ENCODE measurements around the gene CYSRT1.

Gene CYSRT1

DNA sequence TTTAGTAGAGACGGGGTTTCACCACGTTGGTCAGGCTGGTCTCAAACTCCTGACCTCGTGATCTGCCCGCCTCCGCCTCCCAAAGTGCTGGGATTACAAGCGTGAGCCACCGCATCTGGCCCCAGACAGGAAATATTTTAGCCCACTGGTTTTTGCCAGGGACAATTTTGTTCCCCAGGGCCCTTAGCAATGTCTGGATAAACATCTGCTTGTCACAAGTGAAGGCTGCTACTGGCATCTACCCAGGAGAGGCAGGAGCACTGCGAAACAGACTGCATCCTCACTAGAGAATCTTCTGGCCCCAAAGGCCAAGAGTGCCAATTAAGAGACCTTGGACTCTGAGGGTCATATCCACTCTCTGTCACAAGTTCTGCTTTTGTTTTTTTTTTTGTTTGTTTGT, 22.0 kb upstream of the CYSRT1 start:
- no peaks in the 10 kb centered on the region for H3K9me3 ChIP-seq
- H3K36me3 ChIP-seq, result no peaks in the 10 kb centered on the region
- peaks cover 9% of the 10 kb centered on the region for H3K4me1 ChIP-seq
- TF ChIP-seq, protein P1, sequence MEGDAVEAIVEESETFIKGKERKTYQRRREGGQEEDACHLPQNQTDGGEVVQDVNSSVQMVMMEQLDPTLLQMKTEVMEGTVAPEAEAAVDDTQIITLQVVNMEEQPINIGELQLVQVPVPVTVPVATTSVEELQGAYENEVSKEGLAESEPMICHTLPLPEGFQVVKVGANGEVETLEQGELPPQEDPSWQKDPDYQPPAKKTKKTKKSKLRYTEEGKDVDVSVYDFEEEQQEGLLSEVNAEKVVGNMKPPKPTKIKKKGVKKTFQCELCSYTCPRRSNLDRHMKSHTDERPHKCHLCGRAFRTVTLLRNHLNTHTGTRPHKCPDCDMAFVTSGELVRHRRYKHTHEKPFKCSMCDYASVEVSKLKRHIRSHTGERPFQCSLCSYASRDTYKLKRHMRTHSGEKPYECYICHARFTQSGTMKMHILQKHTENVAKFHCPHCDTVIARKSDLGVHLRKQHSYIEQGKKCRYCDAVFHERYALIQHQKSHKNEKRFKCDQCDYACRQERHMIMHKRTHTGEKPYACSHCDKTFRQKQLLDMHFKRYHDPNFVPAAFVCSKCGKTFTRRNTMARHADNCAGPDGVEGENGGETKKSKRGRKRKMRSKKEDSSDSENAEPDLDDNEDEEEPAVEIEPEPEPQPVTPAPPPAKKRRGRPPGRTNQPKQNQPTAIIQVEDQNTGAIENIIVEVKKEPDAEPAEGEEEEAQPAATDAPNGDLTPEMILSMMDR (IDR thresholded peaks at IDR 0.05; ENCODE audit: low read depth, low read length), result no peak
- no peaks in the 10 kb centered on the region for H3K27me3 ChIP-seq
- DNase-seq, result peak; percentile 80
- H3K4me3 ChIP-seq (ENCODE audit: low read depth, low read length), result no peak overlapping the region

DNA sequence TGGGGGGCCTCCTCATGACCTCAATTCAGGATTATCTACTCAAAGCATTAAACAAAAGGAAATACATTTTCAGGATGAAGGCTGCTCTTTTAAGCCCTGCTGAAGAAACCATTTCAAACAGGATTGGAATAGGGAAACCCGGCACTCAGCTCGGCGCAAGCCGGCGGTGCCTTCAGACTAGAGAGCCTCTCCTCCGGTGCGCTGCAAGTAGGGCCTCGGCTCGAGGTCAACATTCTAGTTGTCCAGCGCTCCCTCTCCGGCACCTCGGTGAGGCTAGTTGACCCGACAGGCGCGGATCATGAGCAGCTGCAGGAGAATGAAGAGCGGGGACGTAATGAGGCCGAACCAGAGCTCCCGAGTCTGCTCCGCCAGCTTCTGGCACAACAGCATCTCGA, 20.2 kb upstream of the CYSRT1 start:
- peaks cover 6% of the 10 kb centered on the region for H3K4me1 ChIP-seq

DNA sequence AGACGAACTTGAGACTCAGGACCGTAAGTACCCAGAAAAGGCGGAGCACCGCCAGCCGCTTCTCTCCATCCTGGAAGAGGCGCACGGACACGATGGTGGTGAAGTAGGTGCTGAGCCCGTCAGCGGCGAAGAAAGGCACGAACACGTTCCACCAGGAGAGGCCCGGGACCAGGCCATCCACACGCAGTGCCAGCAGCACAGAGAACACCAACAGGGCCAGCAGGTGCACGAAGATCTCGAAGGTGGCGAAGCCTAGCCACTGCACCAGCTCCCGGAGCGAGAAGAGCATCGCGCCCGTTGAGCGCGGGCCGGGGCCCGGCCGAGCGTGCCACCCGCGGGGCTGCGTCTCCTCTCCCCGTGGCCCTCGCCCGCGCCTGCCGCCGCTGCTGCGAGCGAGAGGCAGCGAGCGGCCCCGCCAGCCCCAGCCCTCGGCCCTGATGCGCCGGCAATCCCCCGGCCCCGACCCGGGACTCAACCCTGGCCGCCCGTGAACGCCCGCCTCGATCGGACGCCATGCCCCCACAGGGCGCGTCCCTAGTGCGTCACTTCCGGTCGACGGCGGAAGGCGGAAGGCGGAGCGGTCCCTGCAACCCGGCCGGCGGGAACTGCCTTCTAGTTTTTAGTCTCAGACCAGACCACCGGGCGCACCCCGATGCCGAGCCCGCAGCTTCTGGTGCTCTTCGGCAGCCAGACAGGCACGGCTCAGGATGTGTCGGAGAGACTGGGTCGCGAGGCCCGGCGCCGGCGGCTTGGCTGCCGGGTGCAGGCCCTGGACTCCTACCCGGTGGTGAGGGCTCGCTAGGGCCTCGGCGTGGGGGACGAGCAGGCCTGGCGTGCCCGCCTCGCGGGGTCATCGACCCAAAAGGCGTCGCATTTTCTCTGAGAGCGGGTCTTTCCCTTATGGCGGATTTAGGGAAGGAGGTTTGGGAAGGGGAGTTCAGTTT, 19.6 kb upstream of the CYSRT1 start, which contains the start of the genes NDOR1 and TMEM203:
NDOR1 (plus strand) TSS at position 575 of the 944 bp plus-strand sequence; CDS start at position 653, 78 bp downstream.
TMEM203 (minus strand) TSS at position 523 of the 944 bp plus-strand sequence; CDS start at position 289, 234 bp downstream.
- Histone ChIP-seq H3K4me3 (ENCODE audit: low read depth, low read length) (peak within 1 kb of the TSS; percentile 98), H3K36me3 (no peaks in the 10 kb centered on the region), H3K9me3 (no peaks in the 10 kb centered on the region), H3K27me3 (no peaks in the 10 kb centered on the region), H3K4me1 (peaks cover 6% of the 10 kb centered on the region)
- DNase-seq, result peak; percentile 94
- TF ChIP-seq, protein P1 (IDR thresholded peaks at IDR 0.05; ENCODE audit: low read depth, low read length), result no peak

More for the DNA sequence above, 20.2 kb upstream of the CYSRT1 start:
- peak overlapping the region; percentile 98 for H3K4me3 ChIP-seq (ENCODE audit: low read depth, low read length)
- H3K36me3 ChIP-seq, result no peaks in the 10 kb centered on the region
- H3K9me3 ChIP-seq, result no peaks in the 10 kb centered on the region
- DNase-seq, result no peak
- TF ChIP-seq, protein P1 (IDR thresholded peaks at IDR 0.05; ENCODE audit: low read depth, low read length), result no peak
- H3K27me3 ChIP-seq, result no peaks in the 10 kb centered on the region

DNA sequence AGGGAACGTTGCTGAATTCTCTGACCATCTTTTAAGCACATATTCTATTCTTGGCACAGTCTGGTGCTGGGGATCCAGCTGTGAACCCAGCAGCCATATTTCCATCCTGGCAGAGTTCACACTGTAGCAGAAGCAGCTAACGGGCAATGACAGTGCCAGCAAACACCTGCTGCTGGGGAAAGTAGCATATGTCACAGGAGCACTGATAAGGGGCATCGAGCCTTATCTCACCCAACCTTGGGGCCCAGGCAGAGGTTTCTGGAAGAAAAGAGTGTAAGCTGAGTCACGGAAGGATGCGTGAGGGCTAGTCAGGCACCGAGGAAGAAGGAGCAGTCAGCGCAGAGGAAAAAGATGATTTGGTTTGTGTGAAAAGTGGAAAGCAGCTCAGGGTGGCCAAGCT, 18.4 kb upstream of the CYSRT1 start:
- TF ChIP-seq, protein P1 (IDR thresholded peaks at IDR 0.05; ENCODE audit: low read depth, low read length), result no peak
- Histone ChIP-seq H3K4me3 (ENCODE audit: low read depth, low read length) (peak overlapping the region; percentile 98), H3K4me1 (peaks cover 4% of the 10 kb centered on the region), H3K9me3 (no peaks in the 10 kb centered on the region), H3K36me3 (no peaks in the 10 kb centered on the region), H3K27me3 (no peaks in the 10 kb centered on the region)
- DNase-seq, result no peak

DNA sequence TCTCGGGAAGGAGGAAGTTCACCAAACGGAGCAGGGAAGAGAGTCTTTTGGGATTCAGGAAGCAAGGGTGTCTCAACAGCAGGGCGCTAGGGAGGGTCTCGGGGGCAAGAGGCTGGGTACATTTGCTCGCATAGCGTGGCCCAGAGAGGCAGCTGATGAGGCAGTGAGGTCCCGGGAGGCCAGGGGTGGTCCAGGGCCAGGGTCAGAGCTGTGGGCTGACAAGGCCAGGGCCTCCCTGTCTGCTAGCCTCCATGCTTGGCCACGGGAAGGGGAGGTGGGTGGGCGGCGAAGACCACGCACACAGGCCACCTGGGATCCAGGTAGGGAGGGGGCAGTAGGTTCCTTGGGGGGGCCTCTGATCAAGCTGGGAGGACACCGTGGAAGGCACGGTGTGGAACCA, 13.4 kb upstream of the CYSRT1 start:
- DNase-seq, result no peak
- H3K9me3 ChIP-seq, result no peaks in the 10 kb centered on the region
- H3K27me3 ChIP-seq, result no peaks in the 10 kb centered on the region
- TF ChIP-seq, protein P1 (IDR thresholded peaks at IDR 0.05; ENCODE audit: low read depth, low read length), result no peak
- H3K4me3 ChIP-seq (ENCODE audit: low read depth, low read length), result no peak overlapping the region
- H3K36me3 ChIP-seq, result no peaks in the 10 kb centered on the region
- no peaks in the 10 kb centered on the region; the same call in 1 of the 2 replicates for H3K4me1 ChIP-seq

DNA sequence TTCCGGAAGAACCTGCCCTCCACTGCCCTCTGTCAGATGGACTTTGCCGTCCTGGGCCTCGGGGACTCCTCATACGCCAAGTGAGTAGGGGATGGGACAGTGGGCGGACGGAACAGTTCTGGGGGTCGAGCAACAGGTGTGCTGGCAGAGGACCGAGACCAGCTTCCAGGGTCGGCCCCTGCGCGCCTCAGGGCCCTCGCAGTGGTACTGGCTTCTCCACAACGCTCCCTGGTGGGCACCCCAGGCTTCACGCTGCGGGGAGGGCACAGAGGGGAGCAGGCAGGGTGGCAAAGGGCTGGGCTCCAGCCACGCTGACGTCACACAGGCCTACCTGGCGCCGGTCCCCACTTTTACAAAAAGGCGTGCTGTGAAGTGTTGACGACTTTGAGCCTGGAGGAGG, 12.5 kb upstream of the CYSRT1 start:
- no peak for DNase-seq
- H3K4me1 ChIP-seq, result peaks cover 1% of the 10 kb centered on the region
- no peaks in the 10 kb centered on the region for H3K36me3 ChIP-seq
- no peaks in the 10 kb centered on the region for H3K27me3 ChIP-seq
- no peaks in the 10 kb centered on the region for H3K9me3 ChIP-seq
- TF ChIP-seq, protein P1 (IDR thresholded peaks at IDR 0.05; ENCODE audit: low read depth, low read length), result peak; percentile 28
- H3K4me3 ChIP-seq (ENCODE audit: low read depth, low read length), result no peak overlapping the region

Measured in BE2C (cell line).